ENCODE data around the gene MCM6. TPM values are rescaled to one million over a fixed set of nuclear protein-coding genes. Genes with fewer than 3 reads are reported as not detected.

Gene MCM6
- total RNA-seq, 1 donor: 24.0 TPM

DNA sequence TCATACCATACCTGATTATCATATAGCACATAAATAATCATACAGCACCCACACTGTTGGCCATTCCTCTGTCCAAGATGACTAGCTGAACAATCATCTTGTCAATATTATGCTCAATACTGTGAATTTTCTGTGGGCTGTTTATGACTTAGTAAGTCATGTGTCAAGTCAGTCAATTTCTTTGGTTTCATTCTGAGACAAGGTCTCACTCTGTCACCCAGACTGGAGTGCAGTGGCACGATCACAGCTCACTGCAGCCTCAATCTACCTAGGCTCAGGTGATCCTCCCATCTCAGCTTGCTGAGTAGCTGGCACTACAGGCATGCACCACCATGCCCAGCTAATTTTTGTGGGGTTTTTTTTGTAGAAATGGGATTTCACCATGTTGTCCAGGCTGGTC, 5.7 kb downstream of the MCM6 start:
- no peak for DNase-seq (ENCODE audit: low read depth in 2 of 3, low spot score in 2 of 3)

DNA sequence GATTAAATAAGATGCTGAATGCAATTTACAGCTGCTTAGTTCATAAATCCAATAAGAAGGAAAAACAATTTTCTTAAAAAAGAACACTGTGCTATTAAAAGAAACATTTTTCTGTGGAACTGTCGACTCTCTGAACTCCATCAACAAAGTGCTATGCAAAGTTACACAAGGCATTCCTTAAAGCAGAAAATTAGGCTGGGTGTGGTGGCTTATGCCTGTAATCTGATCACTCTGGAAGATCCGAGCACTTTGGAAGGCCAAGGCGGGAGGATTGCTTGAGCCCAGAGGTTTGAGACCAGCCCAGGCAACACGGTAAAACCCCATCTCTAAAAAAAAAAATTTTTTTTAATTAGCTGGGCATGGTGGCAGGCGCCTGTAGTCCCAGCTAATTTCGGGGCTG, 13.0 kb downstream of the MCM6 start:
- DNase-seq (ENCODE audit: low read depth in 2 of 3, low spot score in 2 of 3): no peak

DNA sequence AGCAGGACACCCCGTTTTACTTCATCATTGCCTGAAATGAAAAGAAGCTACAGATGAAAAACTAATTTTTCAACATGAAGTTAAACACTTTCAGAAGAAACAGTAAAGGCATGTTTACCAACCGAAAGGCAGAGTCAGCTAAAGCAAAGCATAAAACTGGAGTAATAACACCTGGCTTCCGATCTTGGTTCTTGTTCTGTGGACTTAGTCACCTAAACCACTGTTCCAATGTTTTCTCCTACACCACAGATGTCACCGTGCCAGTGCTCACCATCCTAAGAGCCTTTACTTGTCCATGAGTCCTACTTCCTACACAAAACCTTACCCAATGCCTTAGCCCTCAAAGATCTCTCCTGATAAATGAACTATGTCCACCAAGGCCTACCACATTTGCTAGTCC, 13.5 kb downstream of the MCM6 start:
- no peak for DNase-seq (ENCODE audit: low read depth in 2 of 3, low spot score in 2 of 3)

DNA sequence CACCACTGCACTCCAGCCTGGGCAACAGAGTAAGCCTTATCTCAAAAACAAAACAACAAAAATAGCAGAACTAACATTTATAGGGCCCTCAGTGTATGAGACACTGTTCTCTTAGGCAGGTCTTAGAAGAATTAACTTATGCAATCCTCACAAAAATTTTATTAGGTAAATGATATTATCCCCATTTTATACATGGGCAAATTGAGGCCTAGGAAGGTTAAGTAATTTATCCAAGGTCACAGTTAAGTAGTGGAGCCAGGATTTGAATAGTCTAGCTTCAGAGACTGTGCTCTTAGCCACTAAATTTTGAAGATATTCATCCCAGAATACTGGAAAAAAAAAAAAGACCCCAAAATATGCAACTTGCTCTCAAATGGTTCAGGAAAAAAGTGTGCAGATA, 22.8 kb downstream of the MCM6 start:
- no peak for DNase-seq (ENCODE audit: low read depth in 2 of 3, low spot score in 2 of 3)

DNA sequence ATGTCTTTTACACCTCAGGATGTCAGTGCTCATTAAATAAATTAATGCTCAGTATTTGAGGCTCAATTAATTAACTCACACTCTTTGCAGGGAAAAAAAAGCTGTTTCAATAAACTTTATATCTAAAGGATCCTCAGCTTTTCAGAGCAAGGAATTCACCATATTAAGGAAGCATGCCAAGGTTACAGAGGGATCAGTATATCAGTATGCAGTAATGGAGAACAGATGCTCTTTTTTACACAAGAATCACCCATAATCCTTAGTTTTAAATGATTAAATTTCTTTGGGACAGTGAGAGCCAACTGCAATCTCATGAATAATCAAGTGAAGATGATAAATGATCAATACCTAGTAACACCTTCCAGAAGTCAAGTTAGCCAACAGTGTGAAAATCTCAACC, 24.4 kb downstream of the MCM6 start:
- DNase-seq (ENCODE audit: low read depth in 2 of 3, low spot score in 2 of 3): no peak

DNA sequence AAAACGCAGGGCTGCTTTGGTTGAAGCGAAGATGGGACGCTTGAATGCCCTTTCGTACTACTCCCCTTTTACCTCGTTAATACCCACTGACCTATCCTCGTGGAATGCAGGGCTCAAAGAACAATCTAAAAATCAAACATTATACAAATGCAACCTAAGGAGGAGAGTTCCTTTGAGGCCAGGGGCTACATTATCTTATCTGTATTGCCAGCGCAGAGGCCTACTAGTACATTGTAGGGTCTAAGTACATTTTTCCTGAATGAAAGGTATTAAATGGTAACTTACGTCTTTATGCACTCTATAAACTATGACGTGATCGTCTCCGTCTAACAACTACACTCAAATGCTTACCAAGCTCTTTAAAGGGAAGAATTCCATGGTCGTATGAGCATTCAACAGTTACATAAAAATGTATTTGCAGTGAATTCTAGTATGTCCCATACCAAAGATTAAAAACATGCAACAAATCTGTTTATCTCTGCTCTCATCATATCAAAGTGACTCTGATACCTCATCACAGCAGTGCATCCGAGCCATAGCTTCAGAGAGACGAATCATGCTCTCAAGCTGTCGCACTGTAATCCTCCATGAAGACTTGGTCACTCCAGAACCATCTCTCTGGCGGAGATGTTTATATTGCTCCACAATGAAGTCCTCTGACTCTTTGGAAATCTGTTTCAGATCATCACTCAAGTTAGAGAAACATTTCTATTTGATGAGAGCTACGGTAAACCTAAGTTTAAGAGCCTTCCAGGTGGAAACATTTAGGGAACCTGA, 25.2 kb downstream of the MCM6 start:
- no peak for DNase-seq (ENCODE audit: low read depth in 2 of 3, low spot score in 2 of 3)

DNA sequence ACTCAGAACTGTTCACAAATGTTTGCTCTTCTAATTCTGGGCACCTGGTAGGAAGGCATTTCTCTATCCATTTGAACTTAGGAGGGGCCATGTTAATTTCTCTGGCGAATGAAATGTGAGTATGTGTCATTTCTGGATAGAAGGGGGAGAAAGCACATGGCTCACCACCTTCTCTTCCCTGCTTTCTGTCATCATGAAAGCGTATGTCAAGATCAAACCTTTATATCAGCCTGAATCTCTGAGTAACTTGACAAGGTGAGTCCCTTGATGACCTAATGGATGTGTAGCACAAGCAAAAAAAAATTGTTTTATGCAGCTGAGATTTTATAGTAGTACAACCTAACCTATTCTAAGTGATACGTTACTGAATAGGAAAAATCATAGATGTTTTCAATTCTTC, 27.2 kb downstream of the MCM6 start:
- no peak for DNase-seq (ENCODE audit: low read depth in 2 of 3, low spot score in 2 of 3)

DNA sequence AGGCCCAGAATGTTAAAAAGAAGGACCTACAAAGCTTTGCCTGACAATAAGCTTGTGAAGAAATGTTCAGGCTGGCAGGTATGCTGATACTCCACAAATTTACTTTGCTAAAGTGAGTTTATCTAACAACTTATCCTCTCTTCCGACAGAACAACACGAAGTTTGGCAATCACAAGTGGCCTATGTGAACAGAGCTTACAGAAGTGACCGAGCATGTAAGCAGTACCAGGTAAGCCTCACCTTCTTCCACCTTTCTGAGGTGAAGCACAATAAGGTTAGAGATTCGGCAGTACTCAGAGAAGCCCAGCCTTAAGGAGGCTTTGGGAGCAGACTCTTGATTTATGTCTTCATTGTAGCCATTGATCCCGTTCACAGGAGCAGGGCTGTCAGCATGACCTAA, 30.2 kb downstream of the MCM6 start:
- DNase-seq (ENCODE audit: low read depth in 2 of 3, low spot score in 2 of 3): no peak

DNA sequence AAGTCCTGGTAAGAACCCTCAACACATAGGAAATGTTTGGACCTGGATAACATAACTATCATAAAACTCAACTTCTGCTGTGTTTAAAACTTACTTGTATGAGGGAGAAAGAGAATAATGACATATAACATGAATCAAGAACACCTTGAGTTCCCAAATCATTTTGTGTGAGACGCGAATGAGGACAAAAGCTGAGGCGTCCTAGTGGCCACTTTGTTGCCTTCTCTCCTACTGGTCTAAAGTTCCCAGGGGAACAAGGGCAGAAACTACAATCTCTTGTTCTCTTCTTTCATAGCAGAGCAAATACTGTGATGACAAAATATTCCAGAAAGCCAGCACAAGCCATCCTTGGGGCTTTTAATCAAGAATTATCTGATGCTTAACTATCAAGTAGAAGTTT, 31.0 kb downstream of the MCM6 start:
- no peak for DNase-seq (ENCODE audit: low read depth in 2 of 3, low spot score in 2 of 3)

DNA sequence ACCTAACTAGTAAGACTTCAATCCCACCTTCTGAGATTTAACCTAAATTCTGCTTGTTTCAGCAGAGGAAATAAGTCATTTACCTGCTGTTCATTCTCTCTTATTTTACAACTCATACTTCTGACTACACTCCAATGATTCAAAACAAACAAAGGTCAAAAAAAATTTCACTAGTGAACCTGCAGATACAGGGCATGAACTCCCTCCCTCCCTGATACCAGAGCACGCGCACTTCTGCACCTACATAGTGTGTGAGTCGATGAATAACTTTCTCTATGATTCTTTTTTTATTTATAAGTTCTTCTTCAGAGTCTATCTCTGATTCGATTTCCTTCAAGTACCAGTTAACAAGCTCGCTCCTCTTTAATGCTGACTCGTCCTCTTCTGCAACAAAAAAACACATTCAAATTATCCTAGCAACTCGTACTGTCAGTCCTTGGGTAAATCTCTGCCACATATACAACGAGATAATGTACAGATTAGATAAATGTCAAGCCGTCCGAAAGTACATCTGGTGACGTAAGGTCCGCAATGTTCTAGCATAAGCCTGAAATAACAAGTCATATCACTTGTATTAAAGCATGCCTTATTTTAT, 31.8 kb downstream of the MCM6 start:
- no peak for DNase-seq (ENCODE audit: low read depth in 2 of 3, low spot score in 2 of 3)

DNA sequence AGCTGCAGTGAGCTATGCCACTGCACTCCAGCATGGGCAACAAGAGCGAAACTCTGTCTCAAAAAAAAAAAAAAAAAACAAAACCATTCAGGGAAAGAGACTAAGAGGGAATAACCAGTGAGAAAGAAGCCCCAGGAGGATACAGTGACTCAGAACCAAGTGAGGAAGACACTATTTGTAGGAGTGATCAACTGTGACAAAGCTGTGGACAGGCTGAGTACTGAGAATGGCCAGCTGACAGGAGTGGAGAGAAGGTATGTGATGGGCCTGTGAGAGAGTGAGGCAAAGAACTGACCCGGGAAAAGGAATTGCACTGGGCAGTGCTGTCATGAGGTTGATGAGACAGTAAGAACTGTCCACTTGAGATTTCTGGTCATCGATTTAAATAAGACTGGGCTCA, 32.6 kb downstream of the MCM6 start:
- no peak for DNase-seq (ENCODE audit: low read depth in 2 of 3, low spot score in 2 of 3)

DNA sequence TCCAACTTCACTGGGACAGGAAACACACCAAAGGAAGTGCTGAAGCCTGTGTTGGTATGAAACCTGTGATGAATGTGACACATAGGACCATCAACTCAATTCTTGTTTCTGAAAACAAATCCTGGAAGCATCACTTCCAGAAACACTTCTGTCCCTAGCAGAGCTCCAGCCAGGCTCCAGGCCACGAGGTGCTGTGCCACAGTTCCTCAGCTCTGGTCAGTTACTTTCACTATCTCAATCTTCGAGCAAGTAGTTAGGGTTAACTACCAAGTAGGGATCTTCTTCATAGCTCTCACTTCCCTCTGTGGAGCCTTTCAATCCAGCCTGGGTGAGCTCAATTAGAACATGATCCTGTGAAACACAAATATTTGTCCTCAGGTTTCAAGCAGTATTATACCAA, 35.6 kb downstream of the MCM6 start:
- DNase-seq (ENCODE audit: low read depth in 2 of 3, low spot score in 2 of 3): no peak

DNA sequence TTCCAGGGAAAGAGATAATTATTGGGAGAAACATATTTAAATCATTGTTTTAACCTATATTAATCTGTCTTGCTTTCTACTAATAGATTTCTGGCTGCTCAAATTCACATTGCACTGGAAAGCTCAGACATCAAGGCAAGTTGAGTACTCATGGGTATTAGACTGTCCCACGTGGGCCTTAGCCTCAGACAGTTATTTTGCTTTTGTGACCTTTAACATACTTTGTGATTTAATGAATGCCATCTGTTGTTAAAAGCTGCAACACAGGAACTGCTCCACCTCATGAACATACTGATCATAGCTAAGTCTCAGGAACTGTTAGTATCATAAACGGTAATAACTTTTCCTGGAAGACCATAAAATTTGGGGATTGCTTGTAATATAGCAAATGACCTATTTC, 36.5 kb downstream of the MCM6 start:
- no peak for DNase-seq (ENCODE audit: low read depth in 2 of 3, low spot score in 2 of 3)

DNA sequence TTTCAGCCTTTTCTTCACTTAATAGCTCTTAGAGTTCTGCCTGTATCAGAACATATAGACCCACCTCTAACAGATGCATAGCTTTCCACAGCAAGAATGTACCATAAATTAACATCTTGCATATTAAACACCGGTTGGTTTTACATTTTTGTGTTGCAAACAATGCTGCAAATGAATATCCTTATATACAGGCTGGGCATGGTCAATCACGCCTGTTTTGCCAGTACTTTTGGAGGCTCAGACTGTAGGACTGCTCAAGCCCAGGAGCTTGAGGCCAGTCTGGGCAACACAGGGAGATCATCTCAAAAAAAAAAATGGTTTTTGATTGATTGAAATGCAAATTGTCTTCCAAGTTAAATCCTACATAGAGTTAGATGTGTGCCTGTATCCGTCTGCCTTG, 37.7 kb downstream of the MCM6 start:
- no peak for DNase-seq (ENCODE audit: low read depth in 2 of 3, low spot score in 2 of 3)

DNA sequence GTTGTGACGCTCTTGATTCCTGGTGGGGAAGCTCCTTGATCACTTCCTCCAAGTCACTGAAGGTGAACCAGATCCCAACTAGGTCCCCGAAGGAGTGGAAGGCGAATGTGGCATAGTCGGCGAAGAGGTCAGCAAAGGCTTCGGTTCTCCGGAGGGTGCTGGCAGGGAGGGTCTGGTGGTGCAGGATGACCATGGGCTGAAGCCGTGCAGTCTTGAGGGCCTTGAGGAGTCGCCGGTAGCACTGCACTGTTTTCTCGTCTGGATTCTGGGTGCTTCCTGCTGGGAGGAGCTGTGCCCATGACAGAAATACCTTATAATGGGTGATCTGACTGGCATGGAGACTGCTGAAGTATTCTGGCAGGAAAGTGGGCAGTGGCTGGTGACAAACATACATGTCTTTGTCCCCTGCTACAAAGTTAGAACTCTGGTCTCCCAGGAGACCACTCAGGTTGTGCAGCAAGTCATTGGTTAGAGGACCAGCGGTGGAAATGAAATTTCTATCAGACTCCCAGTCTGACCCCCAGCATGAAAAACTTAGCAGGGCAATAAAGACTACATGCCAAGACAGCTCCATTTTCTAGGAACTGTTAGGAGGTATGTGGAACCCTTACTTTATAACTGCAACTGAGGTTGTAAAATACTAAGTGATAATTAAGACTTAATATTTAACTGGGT, 39.5 kb downstream of the MCM6 start, which contains the start of gene LCT:
LCT (minus strand) TSS at position 589 of the 675 bp plus-strand sequence; CDS start at position 574, 15 bp downstream.
- DNase-seq (ENCODE audit: low read depth in 2 of 3, low spot score in 2 of 3): no peak

DNA sequence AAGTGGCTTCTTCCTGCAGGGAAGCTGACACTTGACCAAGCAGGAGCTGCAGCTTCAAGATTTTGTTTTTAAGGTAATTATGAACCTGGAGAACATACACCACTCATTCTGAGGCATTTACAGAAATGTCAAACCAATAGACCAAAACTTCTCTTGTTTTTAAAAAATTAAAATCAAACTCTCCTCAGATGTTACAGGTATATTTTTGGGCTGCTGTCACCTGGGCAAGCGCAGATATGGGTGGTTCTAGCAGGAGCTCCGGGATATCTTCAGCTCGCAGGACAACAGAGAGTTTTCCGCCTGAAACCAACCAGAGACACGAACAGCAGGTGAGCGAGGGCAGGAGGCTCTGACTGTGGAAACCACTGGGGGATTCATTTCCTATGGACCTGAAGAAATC, 43.4 kb downstream of the MCM6 start:
- DNase-seq (ENCODE audit: low read depth in 2 of 3, low spot score in 2 of 3): no peak

DNA sequence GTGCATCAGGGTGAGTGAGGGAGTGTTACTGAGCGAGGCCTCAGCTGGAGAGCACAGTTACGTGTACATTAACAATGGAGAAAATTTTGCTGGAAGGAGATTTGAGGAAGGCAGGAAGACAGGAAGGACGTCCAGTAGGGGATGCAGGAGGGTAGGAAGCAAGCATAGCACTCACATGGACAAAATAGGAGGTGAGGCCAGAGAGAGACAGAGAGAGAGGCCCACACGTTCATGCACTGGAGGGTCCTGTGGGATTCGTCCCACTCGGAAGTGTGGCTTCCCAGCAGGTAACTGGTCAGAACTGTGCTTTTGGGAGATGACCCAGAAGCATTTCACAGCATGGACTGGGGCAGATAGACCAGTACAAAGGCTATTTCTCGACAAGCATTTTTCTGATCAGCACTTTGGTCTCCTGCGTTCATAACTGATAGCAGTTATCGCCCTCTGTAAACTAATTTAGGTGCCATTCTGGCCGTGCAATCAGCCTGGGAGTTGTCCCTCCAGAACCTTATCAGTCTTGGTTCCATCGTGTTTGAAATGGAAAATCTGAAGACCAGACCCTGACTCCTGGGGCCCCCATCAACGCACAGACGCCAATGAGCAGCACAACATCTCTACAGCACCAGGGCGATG, 44.9 kb downstream of the MCM6 start:
- DNase-seq (ENCODE audit: low read depth in 2 of 3, low spot score in 2 of 3): no peak

DNA sequence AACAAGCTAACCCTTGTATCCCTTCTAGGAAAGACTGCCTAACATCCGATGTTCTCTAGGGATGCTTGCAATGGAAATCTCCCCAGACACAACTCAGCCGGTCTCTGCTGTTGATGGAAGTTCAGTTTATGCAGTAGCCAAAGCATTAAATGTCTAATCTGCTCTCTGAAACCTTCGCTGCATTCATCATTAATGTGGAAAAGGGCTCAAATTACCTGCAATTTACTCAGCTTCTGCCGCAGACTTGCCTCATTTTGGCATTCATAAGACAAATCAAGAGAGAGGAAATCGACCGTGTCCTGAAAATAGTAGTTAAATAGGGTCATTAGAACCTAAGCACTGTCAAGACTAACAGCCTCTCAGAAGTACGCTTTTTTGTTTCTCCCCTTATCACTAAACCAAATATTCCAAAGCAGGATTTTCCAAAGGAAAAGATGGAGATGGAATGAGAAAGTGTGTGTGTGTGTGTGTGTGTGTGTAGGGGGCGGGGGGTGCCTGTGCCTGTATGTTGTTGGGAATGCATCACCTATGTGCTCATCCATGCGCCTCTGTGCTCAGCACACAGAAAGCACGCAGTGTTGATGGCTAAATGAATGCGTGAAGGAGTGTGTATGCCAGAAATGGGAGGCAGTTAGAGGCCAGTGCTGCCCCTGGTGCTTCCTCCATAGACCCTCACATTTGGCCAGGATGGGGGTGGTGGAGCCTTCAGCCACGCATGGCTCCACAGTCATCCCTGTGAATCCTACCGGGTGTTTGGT, 46.7 kb downstream of the MCM6 start:
- no peak for DNase-seq (ENCODE audit: low read depth in 2 of 3, low spot score in 2 of 3)

DNA sequence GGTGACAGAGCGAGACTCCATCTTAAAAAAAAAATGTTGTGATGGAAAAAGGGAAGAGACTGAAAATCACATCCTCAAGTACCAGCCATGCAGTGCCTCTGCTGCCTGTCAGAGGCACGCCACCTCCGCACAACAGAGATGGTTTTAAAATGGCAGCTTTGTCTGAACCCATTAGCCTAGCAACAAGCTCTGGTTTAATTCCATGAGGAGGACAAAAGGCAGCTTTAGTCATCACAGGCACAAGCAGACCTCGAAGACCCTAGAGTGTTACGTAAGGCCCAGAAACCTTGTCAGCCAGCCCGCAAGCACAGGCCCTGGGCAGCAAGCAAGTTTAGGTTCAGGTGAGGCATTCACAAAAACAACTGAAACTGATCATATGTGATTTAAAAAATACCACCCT, 49.7 kb downstream of the MCM6 start:
- no peak for DNase-seq (ENCODE audit: low read depth in 2 of 3, low spot score in 2 of 3)

DNA sequence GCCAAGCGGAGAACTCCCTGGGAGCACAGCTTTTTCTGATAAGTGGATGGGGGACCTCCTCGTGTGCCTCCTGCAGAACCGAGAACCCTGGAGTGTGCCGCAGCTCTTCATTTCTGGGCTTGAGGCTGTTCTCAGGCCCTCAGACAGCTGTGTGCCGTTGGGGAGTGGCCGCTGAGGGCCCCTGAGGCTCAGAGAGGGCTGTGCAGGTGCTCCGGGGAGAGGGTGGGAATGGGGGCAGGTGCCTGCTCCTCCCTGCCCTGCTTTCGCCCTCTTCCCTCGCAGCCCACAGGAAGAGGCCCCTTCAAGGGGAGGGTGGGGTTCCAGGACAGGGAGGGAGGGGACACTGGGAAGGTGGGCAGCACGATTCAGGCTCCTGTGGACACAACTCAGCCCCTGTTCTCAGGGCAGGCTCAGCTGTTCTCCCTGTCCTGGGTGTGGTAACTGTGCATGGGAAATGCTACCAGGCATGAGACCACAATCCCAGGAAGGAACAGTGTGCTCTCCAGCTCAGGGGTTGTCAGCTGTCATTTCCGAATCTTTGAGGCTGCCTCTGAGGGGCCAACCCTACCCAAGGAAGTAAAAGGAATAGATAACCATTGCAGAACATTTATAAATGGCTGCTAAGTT, 50.6 kb downstream of the MCM6 start:
- DNase-seq (ENCODE audit: low read depth in 2 of 3, low spot score in 2 of 3): no peak

Measured in hematopoietic multipotent progenitor cell (in vitro differentiated cells).